ENCODE data around the gene KDM2B. TPM values are rescaled to one million over a fixed set of nuclear protein-coding genes. Genes with fewer than 3 reads are reported as not detected.

The KDM2B gene
- total and polyA plus RNA-seq, 2 donors (not counting 1 experiment from before 2014, with no cell fraction given) = 108 to 126 TPM

DNA sequence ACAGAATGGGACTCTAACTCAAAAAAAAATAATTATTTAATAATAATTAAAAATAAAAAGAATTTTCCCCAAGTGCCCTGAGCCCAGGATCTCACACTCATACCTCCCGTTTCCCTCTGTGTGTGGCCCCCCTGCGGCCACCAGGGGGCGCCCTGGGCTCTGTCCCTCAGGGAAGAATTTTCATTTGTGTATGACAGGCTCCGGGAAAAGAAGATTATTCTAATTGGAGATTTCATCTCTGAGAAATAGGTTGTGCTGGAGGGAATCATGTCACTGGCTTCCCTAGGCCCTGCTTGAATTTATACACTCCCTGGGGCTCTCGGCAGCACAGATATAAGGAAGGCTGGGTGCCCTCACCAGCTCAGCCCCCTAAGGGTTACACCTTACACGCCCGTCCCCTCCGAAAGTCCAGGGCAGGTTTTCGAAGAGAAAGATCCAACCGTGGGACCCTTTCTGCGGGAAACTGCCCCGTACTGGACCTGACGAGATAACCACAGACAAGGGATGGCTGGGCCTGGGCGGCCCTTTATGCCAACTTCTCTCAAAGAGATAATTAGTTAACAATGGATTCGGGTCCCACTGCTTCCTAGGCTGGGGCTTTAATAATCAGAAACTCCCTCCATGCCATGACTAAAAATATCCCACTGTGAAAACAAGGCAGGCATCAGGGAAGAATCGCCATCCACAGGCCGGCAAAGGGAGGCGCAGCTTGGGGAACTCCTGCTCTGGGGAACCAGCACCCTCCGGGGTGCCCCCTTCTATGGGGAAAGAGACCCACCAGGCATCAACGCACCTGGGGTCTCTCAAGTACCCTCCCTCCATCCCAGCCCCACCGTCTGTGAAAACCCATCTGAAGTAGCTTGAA is 80.7 kb downstream of the KDM2B start:
- H3K4me1 Mint-ChIP-seq = peaks cover 16% of the 10 kb centered on the region
- peak; percentile 91 for ATAC-seq (ENCODE audit: low read depth)

More for the DNA sequence above, 80.7 kb downstream of the KDM2B start:
- Histone ChIP-seq H3K4me3 (ENCODE audit: control extremely low read depth in 1 of 5, extremely low read depth in 1 of 5, insufficient read depth in 1 of 5, low read depth in 2 of 5, low read length in 4 of 5) (no peak overlapping the region), H3K9me3 (ENCODE audit: control extremely low read depth in 1 of 3, control insufficient read depth in 2 of 3, insufficient read depth in 1 of 3, low read length in 2 of 3) (no peaks in the 10 kb centered on the region), H2AFZ (ENCODE audit: insufficient read depth, low read depth, low read length, poor library complexity, severe bottlenecking) (no peak overlapping the region), H3K4me1 (ENCODE audit: control insufficient read depth in 2 of 2, insufficient read depth in 2 of 2, low read length in 2 of 2) (peaks cover 10 to 19% of the 10 kb centered on the region in 2 donors), H3K9ac (ENCODE audit: low read length) (no peak overlapping the region), H3K27ac (ENCODE audit: low read length in 2 of 2) (no peak overlapping the region), H4K20me1 (ENCODE audit: control insufficient read depth, insufficient read depth, low read length, poor library complexity, severe bottlenecking) (no peaks in the 10 kb centered on the region), H3K36me3 (replicated peaks in 1 of 2; ENCODE audit: control extremely low read depth in 1 of 2, control insufficient read depth in 1 of 2, extremely low read depth in 1 of 2, insufficient read depth in 2 of 2, low read length in 1 of 2) (peaks cover 0 to 15% of the 10 kb centered on the region in 2 experiments), H3K27me3 (replicated peaks in 1 of 4; ENCODE audit: control extremely low read depth in 1 of 4, control insufficient read depth in 3 of 4, insufficient read depth in 4 of 4, low read length in 3 of 4) (no peaks in the 10 kb centered on the region), H3K4me2 (replicated peaks; ENCODE audit: low read depth, low read length, poor library complexity, severe bottlenecking) (peak overlapping the region; percentile 16), H3K79me2 (ENCODE audit: control insufficient read depth, insufficient read depth, low read length) (peaks cover 25% of the 10 kb centered on the region)
- ChIA-PET POLR2A (interaction anchor here (0.5 to 1.1 kb wide), 4 partner anchors 36 to 182 kb away, joined by 3 to 6 read pairs (median 4); no protein-coding TSS in a partner anchor), CTCF (interaction anchor here (0.7 to 10.2 kb wide), 31 partner anchors 9 to 187 kb away, joined by 3 to 77 read pairs (median 5); partner anchors contain the start of genes MORN3, ORAI1 and RNF34)
- H3K27me3 Mint-ChIP-seq = no peaks in the 10 kb centered on the region
- TF ChIP-seq, protein P1, sequence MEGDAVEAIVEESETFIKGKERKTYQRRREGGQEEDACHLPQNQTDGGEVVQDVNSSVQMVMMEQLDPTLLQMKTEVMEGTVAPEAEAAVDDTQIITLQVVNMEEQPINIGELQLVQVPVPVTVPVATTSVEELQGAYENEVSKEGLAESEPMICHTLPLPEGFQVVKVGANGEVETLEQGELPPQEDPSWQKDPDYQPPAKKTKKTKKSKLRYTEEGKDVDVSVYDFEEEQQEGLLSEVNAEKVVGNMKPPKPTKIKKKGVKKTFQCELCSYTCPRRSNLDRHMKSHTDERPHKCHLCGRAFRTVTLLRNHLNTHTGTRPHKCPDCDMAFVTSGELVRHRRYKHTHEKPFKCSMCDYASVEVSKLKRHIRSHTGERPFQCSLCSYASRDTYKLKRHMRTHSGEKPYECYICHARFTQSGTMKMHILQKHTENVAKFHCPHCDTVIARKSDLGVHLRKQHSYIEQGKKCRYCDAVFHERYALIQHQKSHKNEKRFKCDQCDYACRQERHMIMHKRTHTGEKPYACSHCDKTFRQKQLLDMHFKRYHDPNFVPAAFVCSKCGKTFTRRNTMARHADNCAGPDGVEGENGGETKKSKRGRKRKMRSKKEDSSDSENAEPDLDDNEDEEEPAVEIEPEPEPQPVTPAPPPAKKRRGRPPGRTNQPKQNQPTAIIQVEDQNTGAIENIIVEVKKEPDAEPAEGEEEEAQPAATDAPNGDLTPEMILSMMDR (IDR thresholded peaks at IDR 0.05) = peak; percentile 99
- no peak for TF ChIP-seq EZH2 (IDR thresholded peaks at IDR 0.05; ENCODE audit: borderline replicate concordance, insufficient read depth, low read depth, low read length, poor library complexity, severe bottlenecking)
- peak; percentile 82 for DNase-seq
- intact Hi-C loops (cut with micrococcal nuclease) = loop anchor here (1.0 to 5.0 kb wide), 7 partner anchors 15 to 182 kb away; partner anchors contain the start of genes MORN3 and ORAI1
- H3K4me3 Mint-ChIP-seq = no peak overlapping the region
- 74% methylated on average over 17 of the region's 21 CpGs for WGBS (ENCODE audit: insufficient coverage)
- no peaks in the 10 kb centered on the region for H3K9me3 Mint-ChIP-seq (ENCODE audit: insufficient read depth)
- no peak overlapping the region for H3K27ac Mint-ChIP-seq
